ENCODE results near the gene MRPL23.
"Not testable (repeated sequence)": the region's sequence is repeated elsewhere in the genome, so short reads cannot be mapped to it uniquely, and the experiment has no call there.

Gene MRPL23

DNA sequence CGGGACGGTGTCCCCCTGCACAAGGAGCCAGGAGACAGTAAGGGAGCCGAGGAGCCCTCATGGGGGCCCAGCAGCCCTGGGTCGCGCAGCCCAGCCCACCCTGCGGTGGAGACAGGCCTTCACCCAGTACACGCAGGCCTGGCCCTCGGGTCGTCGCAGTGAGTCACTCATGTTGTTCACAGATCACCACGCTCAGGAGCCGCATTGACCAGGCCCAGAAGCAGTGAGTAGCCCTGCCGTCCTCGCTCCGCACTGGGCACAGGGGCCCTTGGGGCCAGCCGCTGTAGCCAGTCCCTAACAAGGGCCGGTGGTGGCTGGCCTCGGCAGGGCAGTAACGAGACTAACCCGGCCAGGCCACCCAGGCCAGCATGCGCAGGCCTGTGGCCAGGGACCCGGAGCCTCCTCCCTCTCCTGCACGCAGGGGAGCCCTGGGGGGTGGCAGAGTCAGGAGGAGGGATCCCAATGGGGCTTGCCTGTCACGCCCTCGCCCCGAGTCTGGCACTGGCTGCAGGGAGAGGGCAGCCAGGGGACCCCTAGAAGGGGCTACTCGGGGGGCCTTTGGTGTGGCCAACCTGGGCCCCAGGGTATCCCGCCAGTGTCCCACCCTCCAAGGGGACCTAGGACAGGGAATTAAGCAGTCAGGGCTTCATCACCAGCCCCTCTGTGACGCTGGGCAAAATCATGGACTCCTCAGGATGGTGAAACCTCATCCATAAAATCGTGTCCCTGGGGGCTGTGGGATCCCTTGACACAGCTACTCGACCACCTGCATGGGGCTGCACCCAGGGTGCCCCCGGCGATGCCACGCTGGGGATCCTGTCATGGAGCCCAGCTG is 10.1 kb upstream of the MRPL23 start:
- H3K4me3 ChIP-seq (ENCODE audit: low read length) = no peak overlapping the region
- TF ChIP-seq, protein P1, sequence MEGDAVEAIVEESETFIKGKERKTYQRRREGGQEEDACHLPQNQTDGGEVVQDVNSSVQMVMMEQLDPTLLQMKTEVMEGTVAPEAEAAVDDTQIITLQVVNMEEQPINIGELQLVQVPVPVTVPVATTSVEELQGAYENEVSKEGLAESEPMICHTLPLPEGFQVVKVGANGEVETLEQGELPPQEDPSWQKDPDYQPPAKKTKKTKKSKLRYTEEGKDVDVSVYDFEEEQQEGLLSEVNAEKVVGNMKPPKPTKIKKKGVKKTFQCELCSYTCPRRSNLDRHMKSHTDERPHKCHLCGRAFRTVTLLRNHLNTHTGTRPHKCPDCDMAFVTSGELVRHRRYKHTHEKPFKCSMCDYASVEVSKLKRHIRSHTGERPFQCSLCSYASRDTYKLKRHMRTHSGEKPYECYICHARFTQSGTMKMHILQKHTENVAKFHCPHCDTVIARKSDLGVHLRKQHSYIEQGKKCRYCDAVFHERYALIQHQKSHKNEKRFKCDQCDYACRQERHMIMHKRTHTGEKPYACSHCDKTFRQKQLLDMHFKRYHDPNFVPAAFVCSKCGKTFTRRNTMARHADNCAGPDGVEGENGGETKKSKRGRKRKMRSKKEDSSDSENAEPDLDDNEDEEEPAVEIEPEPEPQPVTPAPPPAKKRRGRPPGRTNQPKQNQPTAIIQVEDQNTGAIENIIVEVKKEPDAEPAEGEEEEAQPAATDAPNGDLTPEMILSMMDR (conservative IDR thresholded peaks at IDR 0.05; ENCODE audit: low read length) = no peak
- DNase-seq (ENCODE audit: low read depth) = no peak

DNA sequence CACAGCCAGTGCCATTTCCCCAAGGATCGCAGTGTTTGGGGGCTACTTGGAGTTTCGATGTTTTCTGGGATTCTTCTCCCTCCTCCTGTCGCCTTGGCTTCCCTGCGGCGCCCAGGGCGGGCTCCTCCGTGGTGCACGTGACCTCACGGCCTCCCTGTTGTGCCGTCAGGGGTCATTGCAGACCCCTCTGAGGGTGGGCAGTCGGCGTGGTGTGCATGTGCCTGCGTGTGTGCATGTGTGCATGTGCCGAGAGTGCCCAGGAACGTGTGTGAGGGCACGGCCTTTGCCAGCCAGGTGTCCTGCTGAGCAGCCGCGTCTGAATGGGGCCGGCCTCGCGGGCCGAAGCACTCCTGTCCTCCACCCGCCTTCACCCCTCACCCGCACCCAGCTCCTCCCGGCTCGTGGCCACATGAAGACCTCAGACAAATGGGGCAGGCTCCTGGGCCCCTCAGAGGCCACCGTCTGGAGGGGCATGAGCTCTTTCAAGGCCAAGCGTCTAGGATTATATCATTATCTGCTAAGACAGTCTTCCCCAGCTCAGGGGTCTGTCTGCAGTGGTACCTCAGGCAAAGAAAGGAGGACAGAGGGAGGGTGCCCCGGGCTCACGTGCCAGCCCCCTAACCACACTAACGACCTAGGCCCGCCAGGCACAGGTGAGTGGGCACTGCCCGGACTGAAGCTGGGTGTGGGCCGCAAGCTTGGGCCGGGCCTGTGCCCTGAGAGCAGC is 9.4 kb upstream of the MRPL23 start:
- no peak for DNase-seq (ENCODE audit: low read depth)
- TF ChIP-seq, protein P1 (conservative IDR thresholded peaks at IDR 0.05; ENCODE audit: low read length) = no peak
- no peak overlapping the region for H3K4me3 ChIP-seq (ENCODE audit: low read length)

DNA sequence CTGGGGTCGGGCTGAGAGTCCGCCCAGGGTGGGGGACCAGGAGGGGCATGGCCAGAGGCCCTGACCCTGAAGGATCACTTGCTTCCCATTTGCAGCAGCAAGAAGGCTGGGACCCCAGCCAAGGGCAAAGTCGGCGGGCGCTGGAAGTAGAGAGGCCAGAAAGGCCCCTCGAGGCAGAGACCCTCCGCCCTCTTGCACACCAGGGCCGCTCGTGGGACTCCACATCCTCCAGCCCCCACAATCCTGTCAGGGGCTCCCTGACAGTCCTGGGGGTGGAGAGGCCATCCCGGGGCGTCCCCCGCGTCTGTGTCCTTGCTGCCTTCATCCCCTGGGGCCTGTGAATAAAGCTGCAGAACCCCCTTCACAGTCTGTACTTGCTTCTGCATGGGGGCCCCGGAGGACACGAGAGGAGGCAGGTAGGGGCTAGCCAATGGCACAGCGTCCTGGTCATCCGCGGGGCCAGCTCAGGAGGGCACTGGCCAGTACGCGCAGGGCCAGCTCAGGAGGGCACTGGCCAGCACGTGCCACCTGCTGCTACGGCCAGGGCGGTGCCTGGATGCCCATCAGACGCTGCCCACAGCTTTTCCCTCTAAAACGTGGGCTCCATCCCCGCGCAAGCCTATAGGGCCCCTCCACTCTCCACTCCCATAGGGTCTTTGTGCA is 8.7 kb upstream of the MRPL23 start:
- no peak overlapping the region for H3K4me3 ChIP-seq (ENCODE audit: low read length)
- TF ChIP-seq, protein P1 (conservative IDR thresholded peaks at IDR 0.05; ENCODE audit: low read length) = no peak
- DNase-seq (ENCODE audit: low read depth) = no peak

DNA sequence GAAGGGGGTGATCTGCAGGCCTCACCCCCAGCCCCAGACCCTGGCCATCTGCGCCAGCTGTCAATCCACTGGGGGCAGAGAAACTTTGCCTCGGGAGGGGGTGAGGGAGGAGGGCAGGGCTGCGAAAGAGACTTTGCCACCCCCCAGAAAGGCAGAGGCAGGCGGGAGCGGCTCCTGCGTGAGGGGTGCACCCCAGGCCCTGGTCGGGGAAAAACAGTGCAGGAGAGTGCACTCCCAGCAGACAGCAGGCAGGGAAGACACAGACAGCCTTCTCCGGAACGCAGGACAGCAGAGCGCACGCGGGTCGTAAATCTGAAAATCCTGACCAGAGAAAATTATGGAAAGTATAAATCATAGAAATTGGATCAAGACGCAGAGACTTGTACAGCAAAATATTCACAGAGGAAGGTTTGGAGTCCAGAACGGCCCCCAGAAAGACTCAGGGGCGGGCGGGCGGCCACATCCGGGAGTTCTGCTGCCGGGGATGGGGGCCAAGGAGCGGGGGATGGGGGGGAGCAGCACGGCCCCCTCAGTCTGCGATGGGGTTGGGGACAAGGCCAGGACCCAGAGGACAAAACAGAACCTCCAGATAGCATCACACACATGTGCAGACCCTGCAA is 8.0 kb upstream of the MRPL23 start:
- no peak overlapping the region for H3K4me3 ChIP-seq (ENCODE audit: low read length)
- TF ChIP-seq, protein P1 (conservative IDR thresholded peaks at IDR 0.05; ENCODE audit: low read length) = no peak
- DNase-seq (ENCODE audit: low read depth) = no peak

DNA sequence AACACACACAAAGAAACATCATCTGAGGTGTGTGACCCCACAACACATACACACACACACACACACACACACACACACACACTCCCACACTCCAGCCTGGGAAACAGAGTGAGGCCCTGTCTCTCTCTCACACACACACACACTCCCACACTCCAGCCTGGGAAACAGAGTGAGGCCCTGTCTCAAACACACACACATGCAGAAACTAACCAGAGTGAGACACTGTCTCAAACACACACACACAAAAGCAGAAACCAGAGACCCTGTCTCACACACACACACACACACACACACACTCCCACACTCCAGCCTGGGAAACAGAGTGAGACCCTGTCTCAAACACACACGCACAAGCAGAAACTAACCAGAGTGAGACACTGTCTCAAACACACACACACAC is 7.3 kb upstream of the MRPL23 start:
- not testable (repeated sequence) for DNase-seq (ENCODE audit: low read depth); H3K4me3 ChIP-seq (ENCODE audit: low read length)

DNA sequence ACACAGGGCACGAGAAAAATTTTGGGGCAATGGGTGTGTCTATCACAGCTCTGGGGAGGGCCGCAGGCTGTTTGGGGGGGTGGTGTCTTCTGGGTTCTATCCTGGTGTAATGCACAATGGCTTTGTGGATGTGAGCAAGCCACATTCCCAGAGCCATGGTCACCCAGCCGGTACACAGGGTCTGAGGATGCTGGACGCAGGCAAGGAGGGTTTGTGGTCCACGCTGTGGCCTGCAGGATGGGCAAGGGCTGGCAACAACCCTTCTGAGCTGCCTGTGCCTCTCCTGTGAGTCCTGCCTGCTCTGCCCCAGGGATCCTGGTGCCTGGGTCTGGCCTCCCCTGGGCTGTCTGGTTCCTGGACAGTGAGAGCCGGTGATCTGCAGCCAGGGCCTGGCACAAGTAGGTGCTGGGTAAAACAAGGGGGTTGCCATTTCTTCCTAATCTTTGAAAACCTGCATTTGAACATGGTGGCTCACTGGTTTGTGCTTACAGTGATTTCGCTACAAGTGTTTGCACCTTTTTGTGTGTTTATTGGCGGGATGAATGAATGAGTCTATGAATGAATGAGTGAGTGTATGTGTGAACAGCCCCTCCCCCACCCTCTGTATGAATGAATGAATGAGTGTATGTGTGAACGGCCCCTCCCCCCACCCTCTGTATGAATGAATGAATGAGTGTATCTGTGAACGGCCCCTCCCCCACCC is 4.4 kb upstream of the MRPL23 start:
- H3K4me3 ChIP-seq (ENCODE audit: low read length) = no peak overlapping the region
- no peak for DNase-seq (ENCODE audit: low read depth)
- TF ChIP-seq, protein P1 (conservative IDR thresholded peaks at IDR 0.05; ENCODE audit: low read length) = no peak

DNA sequence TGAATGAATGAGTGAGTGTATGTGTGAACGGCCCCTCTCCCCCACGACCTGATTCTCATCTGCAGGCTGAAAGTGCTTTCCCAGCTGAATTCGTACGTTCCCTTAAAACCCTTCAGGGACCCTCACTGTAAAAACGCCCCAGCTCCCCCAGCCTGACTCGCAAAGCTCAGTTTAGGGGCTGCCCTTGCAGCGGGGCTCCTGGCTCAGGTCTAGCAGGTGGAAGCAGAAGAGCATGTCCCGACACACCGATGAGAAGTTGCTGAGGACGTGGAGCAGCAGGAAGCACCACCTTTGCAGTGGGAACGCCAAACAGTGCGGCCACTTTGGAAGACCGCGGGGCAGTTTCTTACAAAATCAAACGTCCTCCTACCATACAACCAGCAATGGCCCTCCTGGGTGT is 3.6 kb upstream of the MRPL23 start:
- no peak for DNase-seq (ENCODE audit: low read depth)
- TF ChIP-seq, protein P1 (conservative IDR thresholded peaks at IDR 0.05; ENCODE audit: low read length) = no peak
- no peak overlapping the region for H3K4me3 ChIP-seq (ENCODE audit: low read length)

All from AG10803 (cell line).